ENCODE results near the gene OR51B4. TPM values are rescaled to one million over a fixed set of nuclear protein-coding genes. Genes with fewer than 3 reads are reported as not detected.
"Not testable (repeated sequence)": the region's sequence is repeated elsewhere in the genome, so short reads cannot be mapped to it uniquely, and the experiment has no call there.

The OR51B4 gene
- total and polyA plus RNA-seq, 2 donors (not counting 1 experiment from before 2014, with no cell fraction given): 0.17 TPM; not detected in 1

DNA sequence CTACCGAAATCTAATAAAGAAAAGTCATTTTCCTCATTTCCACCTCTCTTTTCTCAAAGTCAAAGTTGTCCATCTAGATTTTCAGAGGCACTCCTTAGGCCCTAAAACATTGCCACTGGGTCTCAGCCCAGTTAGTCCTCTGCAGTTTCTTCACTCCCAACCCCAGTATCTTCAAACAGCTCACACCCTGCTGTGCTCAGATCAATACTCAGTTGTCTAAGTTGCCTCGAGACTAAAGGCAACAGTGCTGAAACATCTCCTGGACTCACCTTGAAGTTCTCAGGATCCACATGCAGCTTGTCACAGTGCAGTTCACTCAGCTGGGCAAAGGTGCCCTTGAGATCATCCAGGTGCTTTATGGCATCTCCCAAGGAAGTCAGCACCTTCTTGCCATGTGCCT is 47.7 kb downstream of the OR51B4 start:
- H3K9me3 ChIP-seq (ENCODE audit: control insufficient read depth, insufficient read depth, low read depth, low read length); H3K4me2 ChIP-seq (ENCODE audit: extremely low read depth, insufficient read depth, low read length); H3K27ac ChIP-seq (ENCODE audit: insufficient read depth, low read length); H3K9ac ChIP-seq (ENCODE audit: insufficient read depth, low read length); H3K27me3 ChIP-seq (ENCODE audit: control insufficient read depth, insufficient read depth, low read length); H2AFZ ChIP-seq (ENCODE audit: low read length); H3K36me3 ChIP-seq (ENCODE audit: control insufficient read depth, insufficient read depth, low read length); H3K4me3 ChIP-seq (replicated peaks in 1 of 4; ENCODE audit: control extremely low read depth in 1 of 4, insufficient read depth in 1 of 4, low read depth in 3 of 4, low read length in 4 of 4); H3K4me1 ChIP-seq (ENCODE audit: control insufficient read depth, extremely low read depth, insufficient read depth, low read length); H4K20me1 ChIP-seq (ENCODE audit: control insufficient read depth, extremely low read depth, insufficient read depth, low read length); DNase-seq (ENCODE audit: low read depth in 2 of 2); H3K79me2 ChIP-seq (ENCODE audit: control insufficient read depth, insufficient read depth, low read length): not testable (repeated sequence)

DNA sequence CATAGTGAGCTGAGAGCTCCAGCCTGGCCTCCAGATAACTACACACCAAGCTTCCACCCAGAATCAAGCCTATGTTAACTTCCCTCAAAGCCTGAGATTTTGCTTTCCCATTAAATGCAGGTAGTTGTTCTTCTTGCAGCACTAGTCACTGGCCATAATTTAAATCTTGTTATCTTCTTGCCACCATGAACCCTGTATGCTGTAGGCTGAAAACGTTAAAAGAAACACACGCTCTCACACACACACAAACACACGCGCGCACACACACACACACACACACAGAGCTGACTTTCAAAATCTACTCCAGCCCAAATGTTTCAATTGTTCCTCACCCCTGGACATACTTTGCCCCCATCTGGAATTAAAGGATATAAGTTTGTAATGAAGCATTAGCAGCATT is 48.3 kb downstream of the OR51B4 start:
- not testable (repeated sequence) for H2AFZ ChIP-seq (ENCODE audit: low read length); H3K27me3 ChIP-seq (ENCODE audit: control insufficient read depth, insufficient read depth, low read length); H3K4me2 ChIP-seq (ENCODE audit: extremely low read depth, insufficient read depth, low read length); H3K9me3 ChIP-seq (ENCODE audit: control insufficient read depth, insufficient read depth, low read depth, low read length); H3K9ac ChIP-seq (ENCODE audit: insufficient read depth, low read length); H3K79me2 ChIP-seq (ENCODE audit: control insufficient read depth, insufficient read depth, low read length); H3K27ac ChIP-seq (ENCODE audit: insufficient read depth, low read length); DNase-seq (ENCODE audit: low read depth in 2 of 2); H4K20me1 ChIP-seq (ENCODE audit: control insufficient read depth, extremely low read depth, insufficient read depth, low read length); H3K4me3 ChIP-seq (replicated peaks in 1 of 4; ENCODE audit: control extremely low read depth in 1 of 4, insufficient read depth in 1 of 4, low read depth in 3 of 4, low read length in 4 of 4); H3K4me1 ChIP-seq (ENCODE audit: control insufficient read depth, extremely low read depth, insufficient read depth, low read length); H3K36me3 ChIP-seq (ENCODE audit: control insufficient read depth, insufficient read depth, low read length)

DNA sequence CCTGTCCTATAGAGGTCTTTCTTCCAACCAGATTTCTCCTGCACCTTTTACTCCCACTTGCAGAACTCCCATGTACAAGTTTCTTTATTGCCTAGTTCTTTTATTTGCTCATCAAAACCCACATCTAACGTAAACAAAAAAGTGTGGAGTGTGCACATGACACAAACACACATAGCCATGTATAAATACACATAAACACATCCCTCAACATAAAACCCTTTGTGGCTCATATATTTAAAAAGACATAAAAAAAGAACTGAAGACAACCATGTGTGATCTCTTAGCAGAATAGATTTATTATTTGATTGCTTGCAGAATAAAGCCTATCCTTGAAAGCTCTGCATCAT is 48.9 kb downstream of the OR51B4 start:
- H3K79me2 ChIP-seq (ENCODE audit: control insufficient read depth, insufficient read depth, low read length): no peaks in the 10 kb centered on the region
- no peak overlapping the region for H3K4me3 ChIP-seq (replicated peaks in 1 of 4; ENCODE audit: control extremely low read depth in 1 of 4, insufficient read depth in 1 of 4, low read depth in 3 of 4, low read length in 4 of 4)
- no peak overlapping the region for H3K9ac ChIP-seq (ENCODE audit: insufficient read depth, low read length)
- H3K9me3 ChIP-seq (ENCODE audit: control insufficient read depth, insufficient read depth, low read depth, low read length): no peaks in the 10 kb centered on the region
- no peaks in the 10 kb centered on the region for H3K4me1 ChIP-seq (ENCODE audit: control insufficient read depth, extremely low read depth, insufficient read depth, low read length)
- no peak overlapping the region for H2AFZ ChIP-seq (ENCODE audit: low read length)
- H3K27me3 ChIP-seq (ENCODE audit: control insufficient read depth, insufficient read depth, low read length): no peaks in the 10 kb centered on the region
- no peak overlapping the region for H3K27ac ChIP-seq (ENCODE audit: insufficient read depth, low read length)
- TF ChIP-seq, protein P1, sequence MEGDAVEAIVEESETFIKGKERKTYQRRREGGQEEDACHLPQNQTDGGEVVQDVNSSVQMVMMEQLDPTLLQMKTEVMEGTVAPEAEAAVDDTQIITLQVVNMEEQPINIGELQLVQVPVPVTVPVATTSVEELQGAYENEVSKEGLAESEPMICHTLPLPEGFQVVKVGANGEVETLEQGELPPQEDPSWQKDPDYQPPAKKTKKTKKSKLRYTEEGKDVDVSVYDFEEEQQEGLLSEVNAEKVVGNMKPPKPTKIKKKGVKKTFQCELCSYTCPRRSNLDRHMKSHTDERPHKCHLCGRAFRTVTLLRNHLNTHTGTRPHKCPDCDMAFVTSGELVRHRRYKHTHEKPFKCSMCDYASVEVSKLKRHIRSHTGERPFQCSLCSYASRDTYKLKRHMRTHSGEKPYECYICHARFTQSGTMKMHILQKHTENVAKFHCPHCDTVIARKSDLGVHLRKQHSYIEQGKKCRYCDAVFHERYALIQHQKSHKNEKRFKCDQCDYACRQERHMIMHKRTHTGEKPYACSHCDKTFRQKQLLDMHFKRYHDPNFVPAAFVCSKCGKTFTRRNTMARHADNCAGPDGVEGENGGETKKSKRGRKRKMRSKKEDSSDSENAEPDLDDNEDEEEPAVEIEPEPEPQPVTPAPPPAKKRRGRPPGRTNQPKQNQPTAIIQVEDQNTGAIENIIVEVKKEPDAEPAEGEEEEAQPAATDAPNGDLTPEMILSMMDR (conservative IDR thresholded peaks at IDR 0.05 in 1 of 2, IDR thresholded peaks at IDR 0.05 in 1 of 2; ENCODE audit: low read depth in 1 of 2, low read length in 2 of 2): no peak
- TF ChIP-seq EZH2 (IDR thresholded peaks at IDR 0.05; ENCODE audit: low read length, missing control alignments): no peak
- no peak overlapping the region for H3K4me2 ChIP-seq (ENCODE audit: extremely low read depth, insufficient read depth, low read length)
- no peaks in the 10 kb centered on the region for H4K20me1 ChIP-seq (ENCODE audit: control insufficient read depth, extremely low read depth, insufficient read depth, low read length)
- DNase-seq (ENCODE audit: low read depth in 2 of 2): no peak
- H3K36me3 ChIP-seq (ENCODE audit: control insufficient read depth, insufficient read depth, low read length): no peaks in the 10 kb centered on the region

DNA sequence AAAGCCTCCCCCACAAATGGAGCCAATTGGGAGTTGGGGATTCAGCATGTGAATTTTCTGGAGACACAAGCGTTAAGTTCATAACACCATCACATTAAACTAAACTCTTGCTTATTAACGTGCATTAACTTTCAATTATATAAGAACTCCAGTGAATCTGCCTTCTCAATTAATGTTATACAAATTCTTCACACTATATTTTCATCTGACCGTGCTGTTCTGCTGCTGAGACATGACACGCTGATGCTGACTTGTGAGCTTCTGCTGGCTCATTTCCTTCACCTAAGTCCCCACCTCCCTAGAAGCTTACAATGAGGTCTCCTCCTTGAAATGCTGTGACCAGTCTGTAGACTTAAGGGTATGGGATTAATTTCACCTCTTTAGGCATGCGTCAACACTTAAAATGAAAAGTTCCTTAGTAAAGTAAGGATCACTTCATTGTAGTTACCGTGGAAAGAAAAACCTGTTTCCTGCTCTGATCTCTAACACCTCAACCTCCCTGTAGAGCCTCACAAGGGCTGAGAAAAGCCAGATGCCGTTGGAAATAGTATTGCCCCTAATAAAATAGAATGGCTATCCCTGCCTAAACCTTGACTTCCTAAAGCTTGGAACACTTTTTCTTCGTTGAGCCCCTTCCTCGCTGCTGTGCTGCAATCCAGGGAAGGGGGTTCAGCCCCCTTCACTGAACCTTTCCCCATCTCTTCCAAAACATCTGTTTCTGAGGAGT is 49.4 kb downstream of the OR51B4 start:
- no peak for DNase-seq (ENCODE audit: low read depth in 2 of 2)
- H2AFZ ChIP-seq (ENCODE audit: low read length): no peak overlapping the region
- H3K4me3 ChIP-seq (replicated peaks in 1 of 4; ENCODE audit: control extremely low read depth in 1 of 4, insufficient read depth in 1 of 4, low read depth in 3 of 4, low read length in 4 of 4): no peak overlapping the region
- H4K20me1 ChIP-seq (ENCODE audit: control insufficient read depth, extremely low read depth, insufficient read depth, low read length): no peaks in the 10 kb centered on the region
- TF ChIP-seq, protein P1 (conservative IDR thresholded peaks at IDR 0.05 in 1 of 2, IDR thresholded peaks at IDR 0.05 in 1 of 2; ENCODE audit: low read depth in 1 of 2, low read length in 2 of 2): no peak
- TF ChIP-seq EZH2 (IDR thresholded peaks at IDR 0.05; ENCODE audit: low read length, missing control alignments): no peak
- no peak overlapping the region for H3K9ac ChIP-seq (ENCODE audit: insufficient read depth, low read length)
- no peaks in the 10 kb centered on the region for H3K4me1 ChIP-seq (ENCODE audit: control insufficient read depth, extremely low read depth, insufficient read depth, low read length)
- H3K27ac ChIP-seq (ENCODE audit: insufficient read depth, low read length): no peak overlapping the region
- H3K27me3 ChIP-seq (ENCODE audit: control insufficient read depth, insufficient read depth, low read length): no peaks in the 10 kb centered on the region
- H3K79me2 ChIP-seq (ENCODE audit: control insufficient read depth, insufficient read depth, low read length): no peaks in the 10 kb centered on the region
- no peaks in the 10 kb centered on the region for H3K36me3 ChIP-seq (ENCODE audit: control insufficient read depth, insufficient read depth, low read length)
- no peak overlapping the region for H3K4me2 ChIP-seq (ENCODE audit: extremely low read depth, insufficient read depth, low read length)
- no peaks in the 10 kb centered on the region for H3K9me3 ChIP-seq (ENCODE audit: control insufficient read depth, insufficient read depth, low read depth, low read length)

All from fibroblast of lung (primary cell).